ENCODE data around the gene THSD7A.

Gene THSD7A, protein sequence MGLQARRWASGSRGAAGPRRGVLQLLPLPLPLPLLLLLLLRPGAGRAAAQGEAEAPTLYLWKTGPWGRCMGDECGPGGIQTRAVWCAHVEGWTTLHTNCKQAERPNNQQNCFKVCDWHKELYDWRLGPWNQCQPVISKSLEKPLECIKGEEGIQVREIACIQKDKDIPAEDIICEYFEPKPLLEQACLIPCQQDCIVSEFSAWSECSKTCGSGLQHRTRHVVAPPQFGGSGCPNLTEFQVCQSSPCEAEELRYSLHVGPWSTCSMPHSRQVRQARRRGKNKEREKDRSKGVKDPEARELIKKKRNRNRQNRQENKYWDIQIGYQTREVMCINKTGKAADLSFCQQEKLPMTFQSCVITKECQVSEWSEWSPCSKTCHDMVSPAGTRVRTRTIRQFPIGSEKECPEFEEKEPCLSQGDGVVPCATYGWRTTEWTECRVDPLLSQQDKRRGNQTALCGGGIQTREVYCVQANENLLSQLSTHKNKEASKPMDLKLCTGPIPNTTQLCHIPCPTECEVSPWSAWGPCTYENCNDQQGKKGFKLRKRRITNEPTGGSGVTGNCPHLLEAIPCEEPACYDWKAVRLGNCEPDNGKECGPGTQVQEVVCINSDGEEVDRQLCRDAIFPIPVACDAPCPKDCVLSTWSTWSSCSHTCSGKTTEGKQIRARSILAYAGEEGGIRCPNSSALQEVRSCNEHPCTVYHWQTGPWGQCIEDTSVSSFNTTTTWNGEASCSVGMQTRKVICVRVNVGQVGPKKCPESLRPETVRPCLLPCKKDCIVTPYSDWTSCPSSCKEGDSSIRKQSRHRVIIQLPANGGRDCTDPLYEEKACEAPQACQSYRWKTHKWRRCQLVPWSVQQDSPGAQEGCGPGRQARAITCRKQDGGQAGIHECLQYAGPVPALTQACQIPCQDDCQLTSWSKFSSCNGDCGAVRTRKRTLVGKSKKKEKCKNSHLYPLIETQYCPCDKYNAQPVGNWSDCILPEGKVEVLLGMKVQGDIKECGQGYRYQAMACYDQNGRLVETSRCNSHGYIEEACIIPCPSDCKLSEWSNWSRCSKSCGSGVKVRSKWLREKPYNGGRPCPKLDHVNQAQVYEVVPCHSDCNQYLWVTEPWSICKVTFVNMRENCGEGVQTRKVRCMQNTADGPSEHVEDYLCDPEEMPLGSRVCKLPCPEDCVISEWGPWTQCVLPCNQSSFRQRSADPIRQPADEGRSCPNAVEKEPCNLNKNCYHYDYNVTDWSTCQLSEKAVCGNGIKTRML (N-terminal part only)

DNA sequence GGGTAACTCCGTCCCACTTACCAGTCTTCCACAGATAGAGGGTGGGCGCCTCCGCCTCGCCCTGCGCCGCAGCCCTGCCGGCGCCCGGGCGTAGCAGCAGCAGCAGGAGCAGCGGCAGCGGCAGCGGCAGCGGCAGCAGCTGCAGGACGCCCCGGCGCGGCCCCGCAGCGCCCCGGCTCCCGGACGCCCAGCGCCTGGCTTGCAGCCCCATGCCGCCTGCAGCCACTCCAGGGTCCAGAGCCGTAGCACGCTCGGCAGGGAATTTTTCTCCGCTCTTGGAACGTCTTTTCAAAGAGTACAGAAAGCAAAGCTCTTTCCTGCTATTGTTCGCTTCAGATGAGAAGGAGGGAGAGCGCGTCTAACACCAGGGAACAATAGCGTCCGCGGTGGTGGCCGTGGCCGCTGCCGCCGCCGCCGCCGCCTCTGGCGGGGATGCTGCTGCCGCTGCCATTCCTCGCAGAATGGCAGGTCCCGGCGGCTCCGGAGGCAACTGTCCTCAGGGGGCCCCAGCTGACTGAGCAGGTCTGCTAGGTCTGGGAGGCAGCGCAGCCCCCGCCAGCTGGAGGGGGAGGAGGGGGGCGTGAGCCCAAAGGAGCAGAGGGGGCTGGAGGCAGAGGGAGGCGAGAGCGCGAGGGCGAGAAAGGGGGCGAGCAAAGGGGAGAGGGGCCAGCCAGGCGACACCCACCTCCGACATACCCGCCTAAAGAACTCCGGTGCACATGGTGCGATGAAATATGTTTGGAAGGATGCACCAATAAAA is at the start of gene THSD7A:
TSS of gene THSD7A (minus strand) at position 463 of the 760 bp plus-strand sequence. CDS start at position 211, 252 bp downstream.
- peak; percentile 49 to 50 for DNase-seq

- no peak for DNase-seq
Measured at GRCh38 chr7:11881680-11882079, 49.7 kb upstream of the THSD7A start.

DNA sequence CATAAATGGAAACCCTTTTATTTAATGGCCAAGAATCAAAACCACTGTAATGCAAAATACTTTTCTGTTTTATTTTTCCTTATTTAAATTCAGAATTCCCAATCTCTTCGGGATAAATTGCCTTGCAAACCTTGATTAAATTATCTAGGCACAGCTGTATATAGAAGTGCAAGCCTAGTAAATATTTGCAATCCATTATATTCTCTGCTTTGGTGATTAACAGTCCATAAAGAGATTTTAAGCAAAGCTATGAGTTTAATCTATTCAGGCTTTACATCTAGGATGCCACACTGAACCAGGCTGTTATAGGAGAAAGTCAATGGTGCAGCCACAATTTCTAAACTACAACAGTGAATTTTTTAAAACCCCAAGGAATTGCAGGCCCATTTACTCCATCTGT is 43.6 kb upstream of the THSD7A start:
- no peak for DNase-seq

DNA sequence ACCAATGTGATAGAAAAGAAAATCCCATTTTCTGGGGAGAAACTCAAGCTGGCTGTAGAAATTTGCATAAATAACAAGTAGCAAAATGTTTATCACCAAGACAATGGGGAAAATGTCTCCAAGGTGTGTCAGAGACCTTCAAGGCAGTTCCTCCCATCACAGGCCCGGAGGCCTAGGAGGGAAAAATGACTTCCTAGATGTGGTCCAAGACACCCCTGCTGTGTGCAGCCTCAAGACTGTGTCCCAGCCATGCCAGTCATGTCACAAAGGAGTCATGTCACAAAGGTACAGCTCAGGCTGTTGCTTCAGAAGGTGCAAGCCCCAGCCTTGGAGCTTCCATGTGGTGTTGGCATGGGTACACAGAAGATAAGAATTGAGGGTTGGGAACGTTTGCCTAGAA is 33.7 kb upstream of the THSD7A start:
- no peak for DNase-seq

GRCh38 chr7:11858622-11859302 is 26.8 kb upstream of the THSD7A start:
- no peak for DNase-seq

DNA sequence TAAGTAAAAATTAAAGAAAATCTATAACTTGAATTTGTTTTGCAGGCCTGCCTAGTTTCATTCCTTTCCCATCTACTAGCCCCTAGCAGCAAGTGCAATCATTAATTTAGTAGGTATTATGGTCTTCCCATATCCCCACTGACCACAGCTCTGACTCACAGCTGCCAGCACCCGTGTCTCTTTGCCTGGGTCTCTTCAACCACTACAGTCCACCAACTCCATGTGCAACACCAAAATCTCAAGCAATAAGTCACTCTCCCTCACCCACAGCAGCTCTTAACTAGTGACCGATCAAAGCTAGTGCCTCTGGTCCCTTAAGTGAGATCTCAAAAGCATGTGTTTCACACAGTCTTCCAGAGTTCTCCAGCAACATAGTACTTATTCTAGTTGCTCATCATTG is 26.0 kb upstream of the THSD7A start:
- no peak for DNase-seq

DNA sequence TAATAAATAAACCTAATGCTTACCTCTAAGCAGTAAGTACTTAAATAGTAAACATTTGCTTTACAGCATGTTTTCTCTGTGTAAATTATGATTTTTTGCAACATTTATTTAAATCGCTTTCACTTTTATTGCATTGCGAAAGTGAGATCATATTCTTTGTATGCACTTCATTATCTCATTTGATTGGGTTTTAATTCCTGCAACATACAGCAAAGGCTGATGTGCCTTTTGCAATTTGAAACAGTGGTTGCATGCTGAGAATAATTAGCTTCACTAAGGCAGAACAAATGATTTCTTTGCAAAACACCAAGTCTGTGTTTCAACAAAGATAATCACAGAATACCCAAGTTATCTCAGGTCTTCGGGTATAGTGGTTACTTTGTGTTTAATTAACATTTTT is 16.3 kb upstream of the THSD7A start:
- DNase-seq: no peak

- DNase-seq: no peak
Measured at GRCh38 chr7:11847336-11847735, 15.3 kb upstream of the THSD7A start.

DNA sequence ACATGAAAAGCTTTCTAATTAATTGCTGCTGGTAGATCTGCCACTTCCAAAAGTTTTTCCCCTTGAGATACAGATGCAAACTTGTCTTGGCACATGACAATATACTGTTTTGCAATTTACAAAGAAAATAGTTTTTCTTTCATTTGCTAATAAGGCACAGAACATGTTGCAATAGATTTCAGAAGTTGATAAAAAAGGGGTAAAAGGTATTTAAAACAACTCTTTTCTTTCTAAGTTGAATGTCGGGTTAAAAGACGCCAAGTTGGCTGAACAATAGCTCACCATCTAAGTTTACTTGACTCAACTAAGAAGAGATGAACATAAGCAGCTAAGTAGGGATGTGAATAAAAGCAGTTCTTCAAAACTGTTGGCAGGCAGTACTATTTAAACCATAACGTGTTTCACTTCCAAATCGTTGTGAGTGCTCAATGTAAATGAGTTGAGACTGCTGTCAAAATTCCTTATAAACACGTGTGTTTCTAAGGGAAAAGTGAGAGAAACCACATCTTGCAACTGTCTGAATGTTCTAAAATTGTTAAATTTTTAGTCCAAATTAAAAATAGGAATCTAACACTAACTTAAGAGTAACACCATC is 14.5 kb upstream of the THSD7A start:
- no peak for DNase-seq

DNA sequence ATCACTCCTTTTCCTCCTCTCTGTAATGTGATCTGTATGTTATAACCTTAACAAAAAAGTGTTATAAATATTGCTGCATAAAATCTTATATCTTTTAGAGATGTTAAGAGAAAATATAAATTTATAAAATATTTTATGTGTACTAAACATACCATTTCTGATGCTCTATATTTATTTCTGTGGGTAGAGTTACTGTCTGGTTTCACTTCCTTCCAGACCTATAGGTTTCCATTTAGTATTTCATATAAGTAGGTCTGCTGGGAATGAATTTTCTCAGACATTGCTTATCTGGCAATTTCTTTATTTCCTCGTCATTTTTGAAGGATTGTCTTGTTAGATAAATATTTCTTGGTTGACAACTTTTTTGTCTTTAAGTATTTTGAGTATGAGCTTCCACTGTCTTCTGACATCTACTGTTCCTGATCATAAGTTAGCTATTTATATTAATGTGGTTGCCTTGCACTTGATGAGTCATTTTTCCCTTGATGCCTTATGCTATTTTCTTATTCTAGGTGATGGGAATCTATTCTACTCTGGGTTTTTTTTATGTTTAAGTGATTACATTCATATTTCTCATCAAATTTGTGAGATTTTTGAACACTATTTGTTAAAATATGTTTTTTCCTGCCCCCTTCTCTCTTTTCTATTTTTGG is 11.2 kb upstream of the THSD7A start:
- no peak for DNase-seq

GRCh38 chr7:11841657-11842056 is 9.7 kb upstream of the THSD7A start:
- no peak for DNase-seq

GRCh38 chr7:11835260-11835659 is 3.3 kb upstream of the THSD7A start:
- no peak for DNase-seq

GRCh38 chr7:11833431-11833830 is 1.4 kb upstream of the THSD7A start:
- no peak for DNase-seq

DNA sequence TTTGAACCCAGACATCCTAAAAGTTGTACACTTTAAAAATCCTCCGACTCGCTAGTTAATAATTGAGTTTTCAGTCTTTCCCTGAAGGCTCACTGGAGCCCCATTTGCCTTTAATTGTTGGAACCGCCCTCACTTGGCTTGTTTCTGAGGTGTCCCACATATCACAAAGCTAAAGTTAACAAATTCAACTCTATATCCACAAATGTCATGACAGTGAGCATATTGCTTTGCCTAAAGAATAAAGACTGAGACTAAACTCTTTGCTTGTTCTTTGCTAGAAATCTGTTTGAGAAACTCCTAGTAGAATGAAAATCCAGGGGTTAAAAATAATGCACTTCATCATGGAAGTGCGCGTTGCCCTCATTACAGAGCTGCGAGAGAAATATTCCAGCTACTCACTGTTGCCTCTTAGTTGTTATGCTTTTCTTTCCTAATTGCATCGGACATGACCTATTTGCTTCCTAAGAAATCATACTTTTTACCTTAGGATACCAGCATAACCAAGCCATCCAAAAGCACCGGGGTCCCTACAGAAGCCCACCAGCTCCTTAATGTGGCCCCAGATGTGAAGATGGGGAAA is 752 bp downstream of the THSD7A start:
- no peak for DNase-seq

- DNase-seq: no peak
Measured at GRCh38 chr7:11830582-11831155, 1.3 kb downstream of the THSD7A start.

GRCh38 chr7:11829954-11830353 is 2.0 kb downstream of the THSD7A start:
- no peak for DNase-seq

- no peak for DNase-seq
Measured at GRCh38 chr7:11819947-11820346, 12.1 kb downstream of the THSD7A start.

DNA sequence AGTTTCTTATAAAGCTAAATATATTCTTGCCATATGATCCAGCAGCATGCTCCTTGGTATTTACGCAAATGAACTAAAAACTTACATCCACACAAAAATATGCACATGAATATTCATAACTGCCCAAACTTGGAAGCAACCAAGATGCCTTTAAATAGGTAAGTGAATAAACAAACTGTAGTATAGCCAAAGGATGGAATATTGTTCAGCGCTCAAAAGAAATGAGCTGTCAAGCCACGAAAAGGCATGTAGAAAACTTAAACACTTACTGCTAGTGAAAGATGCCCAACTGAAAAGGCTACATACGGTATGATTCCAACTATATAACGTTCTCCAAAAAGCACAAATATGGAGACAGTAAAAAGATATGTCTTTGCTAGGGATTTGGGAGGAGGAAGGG is 12.7 kb downstream of the THSD7A start:
- no peak for DNase-seq

- DNase-seq: no peak
Measured at GRCh38 chr7:11818281-11818680, 13.7 kb downstream of the THSD7A start.

Data from hippocampal formation (tissue), 2 donors.